PC-9 (cell line): ENCODE results near the gene SLC25A51. TPM values are rescaled to one million over a fixed set of nuclear protein-coding genes. Genes with fewer than 3 reads are reported as not detected.
"Not testable (repeated sequence)": the region's sequence is repeated elsewhere in the genome, so short reads cannot be mapped to it uniquely, and the experiment has no call there.

Experiments used
- BruUV-seq: library from RNA; stranded (reverse); fragments of 400-500 nt; replicated peaks from 2 replicates; lab custom pipeline; 2021; lab: Mats Ljungman, UMichigan
- CTCF ChIA-PET: fragments of 300-600 bp; sonication (Branson Sonifier 250); formaldehyde crosslinking; loops from one replicate; lab custom pipeline; 2022; ENCODE audit warnings: antibody characterized with exemption; lab: Charles Lee
- POLR2A ChIA-PET: fragments of 300-600 bp; sonication (Branson Sonifier 250); formaldehyde crosslinking; loops from one replicate; lab custom pipeline; 2022; ENCODE audit warnings: antibody characterized with exemption; ENCODE audit not compliant: unreplicated experiment; lab: Charles Lee
- DNase-seq, 2 experiments: peaks; one replicate each; pipeline versions ENCODE4 v3.0.0 to v3.0.0-alpha.2; 2015 to 2022; ENCODE audit warnings: mixed read lengths in 1 of 2
- H2AFZ ChIP-seq: fragments of 200-600 bp; sonication (generic); 2 replicates; pipeline ENCODE4 v1.8.1; 2017; ENCODE audit warnings: antibody characterized with exemption
- H3F3A ChIP-seq: fragments of 200-600 bp; sonication (generic); 2 replicates; pipeline ENCODE4 v1.8.1; 2017; ENCODE audit warnings: antibody characterized with exemption, mild to moderate bottlenecking, low read depth; ENCODE audit not compliant: insufficient read depth
- H3K27ac ChIP-seq: fragments of 200-600 bp; sonication (generic); 2 replicates; pipeline ENCODE4 v1.6.1; 2016; ENCODE audit warnings: mixed run types
- H3K27me3 ChIP-seq: fragments of 200-600 bp; sonication (generic); 2 replicates; pipeline ENCODE4 v1.6.1; 2016; ENCODE audit warnings: low read depth, mixed run types; ENCODE audit not compliant: insufficient read depth
- H3K36me3 ChIP-seq: fragments of 200-600 bp; sonication (generic); 2 replicates; pipeline ENCODE4 v1.6.1; 2016; ENCODE audit warnings: low read depth, mixed run types
- H3K4me1 ChIP-seq: fragments of 200-600 bp; sonication (generic); replicated peaks from 2 replicates; pipeline ENCODE4 v1.6.1; 2016; ENCODE audit warnings: mixed run types; ENCODE audit not compliant: insufficient read depth
- H3K4me2 ChIP-seq: fragments of 200-600 bp; sonication (generic); 2 replicates; pipeline ENCODE4 v1.6.1; 2017; ENCODE audit warnings: mixed run types
- H3K4me3 ChIP-seq: fragments of 200-600 bp; sonication (generic); 2 replicates; pipeline ENCODE4 v1.6.1; 2016; ENCODE audit warnings: mixed run types
- H3K79me2 ChIP-seq: fragments of 200-600 bp; sonication (generic); 2 replicates; pipeline ENCODE4 v1.6.1; 2017; ENCODE audit warnings: low read depth, mixed run types
- H3K9me2 ChIP-seq: fragments of 200-600 bp; sonication (generic); 2 replicates; pipeline ENCODE4 v1.8.1; 2017; ENCODE audit warnings: mild to moderate bottlenecking; ENCODE audit not compliant: insufficient read depth
- H3K9me3 ChIP-seq: fragments of 200-600 bp; sonication (generic); 2 replicates; pipeline ENCODE4 v1.8.1; 2016; ENCODE audit warnings: low read depth; ENCODE audit not compliant: insufficient read depth
- H4K20me1 ChIP-seq: fragments of 200-600 bp; sonication (generic); 2 replicates; pipeline ENCODE4 v1.8.1; 2017; ENCODE audit not compliant: insufficient read depth
- CTCF ChIP-seq: fragments of 200-600 bp; sonication (generic); conservative IDR thresholded peaks from 2 replicates; pipeline ENCODE4 v1.6.1; 2017; ENCODE audit warnings: mixed run types, antibody characterized with exemption, mild to moderate bottlenecking, moderate library complexity
- EZH2 ChIP-seq: fragments of 200-600 bp; sonication (generic); IDR thresholded peaks from 2 replicates; pipeline ENCODE4 v1.8.0; 2017; ENCODE audit warnings: antibody characterized with exemption, low read depth
- intact Hi-C: fragments of 100-400 bp; cut with micrococcal nuclease; formaldehyde crosslinking; loops from one replicate; pipeline ENCODE4 v1.10.0; 2022; ENCODE audit not compliant: unreplicated experiment
- total RNA-seq: library from RNA; stranded (reverse); gene quantifications from 2 replicates; pipeline ENCODE4 v1.2.3, GENCODE V29; 2021

Gene SLC25A51
- total RNA-seq, 1 experiment from 2014 or later: 14.9 TPM

DNA sequence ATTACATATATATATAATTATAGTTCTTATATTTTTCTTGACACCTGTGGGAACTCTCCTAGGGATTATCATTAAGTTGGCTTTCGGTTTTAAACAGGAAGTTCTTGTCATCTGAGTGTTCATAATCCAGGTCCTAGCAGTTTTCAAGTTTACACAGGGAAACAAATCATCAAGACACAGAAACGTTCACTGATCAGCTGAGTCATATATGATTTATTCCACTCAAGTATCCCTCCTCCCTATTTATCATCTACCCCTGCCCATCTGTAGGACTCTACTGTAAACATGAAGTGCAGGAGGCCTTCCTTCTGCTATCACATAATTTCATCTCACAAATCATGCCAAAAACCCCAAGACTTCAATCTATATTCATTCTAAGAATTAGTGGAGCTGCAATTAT lies 6.3 kb downstream of the SLC25A51 start:
- Histone ChIP-seq H3K27me3 (no peaks in the 10 kb centered on the region), H3K9me3 (no peaks in the 10 kb centered on the region), H3K4me2 (no peak overlapping the region), H3K4me1 (peaks cover 9% of the 10 kb centered on the region), H2AFZ (no peak overlapping the region), H3K79me2 (peaks cover 14% of the 10 kb centered on the region; the same call in 1 of the 2 replicates), H3K9me2 (no peaks in the 10 kb centered on the region), H3K27ac (no peak overlapping the region), H3K4me3 (no peak overlapping the region), H3F3A (peaks cover 2% of the 10 kb centered on the region; the same call in 1 of the 2 replicates), H4K20me1 (no peaks in the 10 kb centered on the region; the same call in 1 of the 2 replicates), H3K36me3 (peaks cover 7% of the 10 kb centered on the region; the same call in 1 of the 2 replicates)
- no peak for DNase-seq
- ChIA-PET POLR2A (no interaction called here), CTCF (no interaction called here)
- BruUV-seq: no TSS peak
- intact Hi-C loops: no loop called here
- no peak for TF ChIP-seq EZH2
- TF ChIP-seq CTCF: no peak

DNA sequence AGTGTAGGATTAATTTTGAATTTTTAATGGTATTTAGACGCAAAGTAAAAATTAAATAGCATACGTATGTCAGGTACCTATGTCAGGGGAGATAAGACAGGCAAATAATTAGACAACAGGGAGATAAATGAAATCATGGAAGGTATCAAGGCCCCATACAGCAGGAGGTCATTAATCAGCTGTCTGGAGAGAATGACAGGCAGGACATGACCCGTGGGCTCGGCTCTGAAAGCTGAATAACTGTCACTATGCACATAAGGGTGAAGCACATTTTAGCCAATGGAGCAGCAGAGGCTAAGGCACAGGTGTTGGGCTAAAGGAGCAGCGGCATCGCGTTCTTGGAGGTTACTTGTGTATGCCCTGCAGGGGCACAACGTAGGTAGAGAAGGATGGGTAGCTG lies 11.9 kb downstream of the SLC25A51 start:
- intact Hi-C loops: no loop called here
- BruUV-seq: no TSS peak
- no peak overlapping the region for H3K4me3 ChIP-seq

DNA sequence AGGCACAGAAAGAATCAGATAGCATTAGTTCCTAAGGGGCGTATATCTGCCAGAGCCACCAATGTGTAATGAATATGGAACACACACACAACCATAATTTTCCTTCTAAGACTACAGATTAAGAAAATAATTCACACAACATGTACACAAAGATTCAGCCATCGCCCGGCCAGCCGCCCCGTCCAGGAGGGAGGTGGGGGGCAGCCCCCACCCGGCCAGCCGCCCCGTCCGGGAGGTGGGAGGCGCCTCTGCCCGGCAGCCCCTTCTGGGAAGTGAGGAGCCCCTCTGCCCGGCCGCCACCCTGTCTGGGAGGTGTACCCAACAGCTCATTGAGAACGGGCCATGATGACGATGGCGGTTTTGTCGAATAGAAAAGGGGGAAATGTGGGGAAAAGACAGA lies 12.9 kb downstream of the SLC25A51 start:
- H4K20me1 ChIP-seq, H2AFZ ChIP-seq, H3K36me3 ChIP-seq, H3K27ac ChIP-seq, CTCF ChIA-PET, H3K9me2 ChIP-seq, POLR2A ChIA-PET, H3F3A ChIP-seq, H3K4me1 ChIP-seq, DNase-seq, H3K79me2 ChIP-seq, H3K9me3 ChIP-seq, BruUV-seq, H3K4me3 ChIP-seq, intact Hi-C loops, H3K27me3 ChIP-seq, H3K4me2 ChIP-seq: not testable (repeated sequence)

More for the DNA sequence above, 11.9 kb downstream of the SLC25A51 start:
- Histone ChIP-seq H3F3A (no peaks in the 10 kb centered on the region), H3K79me2 (no peaks in the 10 kb centered on the region), H3K9me2 (no peaks in the 10 kb centered on the region), H3K27me3 (no peaks in the 10 kb centered on the region), H3K4me1 (no peaks in the 10 kb centered on the region), H3K9me3 (no peaks in the 10 kb centered on the region), H2AFZ (no peak overlapping the region), H3K36me3 (no peaks in the 10 kb centered on the region), H3K27ac (no peak overlapping the region), H4K20me1 (no peaks in the 10 kb centered on the region), H3K4me2 (no peak overlapping the region)
- ChIA-PET POLR2A (no interaction called here), CTCF (no interaction called here)
- TF ChIP-seq EZH2: no peak
- no peak for TF ChIP-seq CTCF
- no peak for DNase-seq

GRCh38 chr9:37889536-37889935 lies 14.4 kb downstream of the SLC25A51 start:
- ChIA-PET POLR2A (no interaction called here), CTCF (no interaction called here)
- Histone ChIP-seq H4K20me1 (no peaks in the 10 kb centered on the region), H3K9me3 (no peaks in the 10 kb centered on the region), H3K79me2 (no peaks in the 10 kb centered on the region), H2AFZ (no peak overlapping the region), H3K4me1 (no peaks in the 10 kb centered on the region), H3K4me3 (no peak overlapping the region), H3K27ac (no peak overlapping the region), H3K27me3 (no peaks in the 10 kb centered on the region), H3F3A (no peaks in the 10 kb centered on the region), H3K9me2 (no peaks in the 10 kb centered on the region), H3K36me3 (no peaks in the 10 kb centered on the region), H3K4me2 (no peak overlapping the region)
- TF ChIP-seq CTCF: no peak
- TF ChIP-seq EZH2: no peak
- no TSS peak for BruUV-seq
- DNase-seq: no peak
- intact Hi-C loops: no loop called here

- intact Hi-C loops, H3K9me3 ChIP-seq, H3K79me2 ChIP-seq, H3K27me3 ChIP-seq, BruUV-seq, H3K4me2 ChIP-seq, H3K4me1 ChIP-seq, CTCF ChIA-PET, H3K27ac ChIP-seq, POLR2A ChIA-PET, H3F3A ChIP-seq, DNase-seq, H3K36me3 ChIP-seq, H4K20me1 ChIP-seq, H3K9me2 ChIP-seq, H3K4me3 ChIP-seq, H2AFZ ChIP-seq: not testable (repeated sequence)
Measured at GRCh38 chr9:37887977-37888583, 15.8 kb downstream of the SLC25A51 start.
